ENCODE measurements around the gene INF2. TPM values are rescaled to one million over a fixed set of nuclear protein-coding genes. Genes with fewer than 3 reads are reported as not detected.

INF2 gene
- total RNA-seq, 1 experiment from 2014 or later: 70.8 TPM

GRCh38 chr14:104659146-104659545 is 30.3 kb upstream of the INF2 start:
- Histone ChIP-seq H3K4me3 (ENCODE audit: low read depth, low read length) (no peak overlapping the region), H3K27me3 (replicated peaks; ENCODE audit: control insufficient read depth, insufficient read depth, low read length) (no peaks in the 10 kb centered on the region), H3K36me3 (ENCODE audit: control insufficient read depth, insufficient read depth, low read length) (no peaks in the 10 kb centered on the region), H3K4me1 (no peaks in the 10 kb centered on the region), H3K9me3 (peaks cover 6% of the 10 kb centered on the region; the same call in 1 of the 2 replicates)
- no TSS peak for BruUV-seq (replicated peaks)
- no peak for DNase-seq
- no peak overlapping the region for H3K27ac Mint-ChIP-seq (ENCODE audit: unreplicated experiment)
- TF ChIP-seq, protein P1, sequence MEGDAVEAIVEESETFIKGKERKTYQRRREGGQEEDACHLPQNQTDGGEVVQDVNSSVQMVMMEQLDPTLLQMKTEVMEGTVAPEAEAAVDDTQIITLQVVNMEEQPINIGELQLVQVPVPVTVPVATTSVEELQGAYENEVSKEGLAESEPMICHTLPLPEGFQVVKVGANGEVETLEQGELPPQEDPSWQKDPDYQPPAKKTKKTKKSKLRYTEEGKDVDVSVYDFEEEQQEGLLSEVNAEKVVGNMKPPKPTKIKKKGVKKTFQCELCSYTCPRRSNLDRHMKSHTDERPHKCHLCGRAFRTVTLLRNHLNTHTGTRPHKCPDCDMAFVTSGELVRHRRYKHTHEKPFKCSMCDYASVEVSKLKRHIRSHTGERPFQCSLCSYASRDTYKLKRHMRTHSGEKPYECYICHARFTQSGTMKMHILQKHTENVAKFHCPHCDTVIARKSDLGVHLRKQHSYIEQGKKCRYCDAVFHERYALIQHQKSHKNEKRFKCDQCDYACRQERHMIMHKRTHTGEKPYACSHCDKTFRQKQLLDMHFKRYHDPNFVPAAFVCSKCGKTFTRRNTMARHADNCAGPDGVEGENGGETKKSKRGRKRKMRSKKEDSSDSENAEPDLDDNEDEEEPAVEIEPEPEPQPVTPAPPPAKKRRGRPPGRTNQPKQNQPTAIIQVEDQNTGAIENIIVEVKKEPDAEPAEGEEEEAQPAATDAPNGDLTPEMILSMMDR (IDR thresholded peaks at IDR 0.05; ENCODE audit: insufficient read depth in 1 of 2, low read depth in 1 of 2, low read length in 1 of 2, severe bottlenecking in 1 of 2, unreplicated experiment in 1 of 2): no peak
- H3K4me3 Mint-ChIP-seq (ENCODE audit: unreplicated experiment): no peak overlapping the region
- peaks cover 3% of the 10 kb centered on the region for H3K36me3 Mint-ChIP-seq (ENCODE audit: insufficient read depth, unreplicated experiment)
- H3K27me3 Mint-ChIP-seq (ENCODE audit: insufficient read depth, unreplicated experiment): no peaks in the 10 kb centered on the region
- intact Hi-C loops (cut with micrococcal nuclease; ENCODE audit: unreplicated experiment): no loop called here
- peaks cover 5% of the 10 kb centered on the region for H3K9me3 Mint-ChIP-seq (ENCODE audit: unreplicated experiment)
- POLR2A ChIA-PET: no interaction called here
- H3K4me1 Mint-ChIP-seq (ENCODE audit: low read depth, unreplicated experiment): no peaks in the 10 kb centered on the region
- CTCF ChIA-PET: no interaction called here

DNA sequence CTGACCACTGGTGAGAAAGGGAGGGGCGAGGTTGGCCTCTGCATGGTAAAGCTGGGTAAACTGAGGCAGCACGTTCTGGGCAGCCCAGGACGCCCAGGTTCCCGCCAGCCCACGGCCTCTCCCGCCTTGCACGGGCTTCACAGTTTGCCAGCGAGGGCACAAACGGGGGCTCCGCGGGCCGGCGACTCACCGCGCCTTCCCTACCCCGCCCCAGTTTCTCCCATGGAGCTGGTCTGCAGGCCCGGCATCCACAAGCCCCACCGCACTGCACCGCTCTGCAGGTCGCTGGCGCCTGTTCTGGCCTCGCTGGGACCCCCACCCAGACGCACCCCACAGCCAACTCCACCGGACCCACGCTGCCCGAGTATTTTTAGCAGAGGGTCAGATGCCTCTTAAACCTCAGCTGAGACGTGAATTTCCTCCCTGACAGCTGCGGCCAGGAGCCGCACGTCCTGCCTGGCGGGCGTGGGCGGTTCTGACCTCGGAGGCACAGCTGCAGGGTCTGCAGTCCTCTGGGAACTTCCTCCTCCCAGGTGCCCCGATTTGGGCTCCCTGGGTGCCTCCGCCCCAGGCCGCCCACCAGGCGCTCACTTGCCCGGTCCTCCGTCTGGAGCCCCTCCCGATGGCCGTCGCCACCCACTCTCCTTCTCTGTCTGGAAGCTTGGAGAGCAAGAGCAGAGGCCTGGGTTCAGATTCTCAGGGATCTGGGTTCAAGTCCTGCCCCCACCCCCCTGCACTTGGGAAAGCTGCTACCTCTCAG is 29.5 kb upstream of the INF2 start:
- Mint-ChIP-seq H3K36me3 (ENCODE audit: insufficient read depth, unreplicated experiment) (no peaks in the 10 kb centered on the region), H3K9me3 (ENCODE audit: unreplicated experiment) (no peaks in the 10 kb centered on the region), H3K27ac (ENCODE audit: unreplicated experiment) (no peak overlapping the region), H3K4me3 (ENCODE audit: unreplicated experiment) (no peak overlapping the region), H3K27me3 (ENCODE audit: insufficient read depth, unreplicated experiment) (no peaks in the 10 kb centered on the region), H3K4me1 (ENCODE audit: low read depth, unreplicated experiment) (peaks cover 2% of the 10 kb centered on the region)
- TF ChIP-seq, protein P1 (IDR thresholded peaks at IDR 0.05; ENCODE audit: insufficient read depth in 1 of 2, low read depth in 1 of 2, low read length in 1 of 2, severe bottlenecking in 1 of 2, unreplicated experiment in 1 of 2): no peak
- peaks cover under 1% of the 10 kb centered on the region; the same call in 1 of the 2 replicates for H3K4me1 ChIP-seq
- no peak overlapping the region for H3K4me3 ChIP-seq (ENCODE audit: low read depth, low read length)
- ChIA-PET POLR2A (no interaction called here), CTCF (no interaction called here)
- no peaks in the 10 kb centered on the region for H3K27me3 ChIP-seq (replicated peaks; ENCODE audit: control insufficient read depth, insufficient read depth, low read length)
- peaks cover 6% of the 10 kb centered on the region; the same call in 1 of the 2 replicates for H3K9me3 ChIP-seq
- intact Hi-C loops (cut with micrococcal nuclease; ENCODE audit: unreplicated experiment): no loop called here
- H3K36me3 ChIP-seq (ENCODE audit: control insufficient read depth, insufficient read depth, low read length): no peaks in the 10 kb centered on the region
- no TSS peak for BruUV-seq (replicated peaks)
- no peak for DNase-seq

DNA sequence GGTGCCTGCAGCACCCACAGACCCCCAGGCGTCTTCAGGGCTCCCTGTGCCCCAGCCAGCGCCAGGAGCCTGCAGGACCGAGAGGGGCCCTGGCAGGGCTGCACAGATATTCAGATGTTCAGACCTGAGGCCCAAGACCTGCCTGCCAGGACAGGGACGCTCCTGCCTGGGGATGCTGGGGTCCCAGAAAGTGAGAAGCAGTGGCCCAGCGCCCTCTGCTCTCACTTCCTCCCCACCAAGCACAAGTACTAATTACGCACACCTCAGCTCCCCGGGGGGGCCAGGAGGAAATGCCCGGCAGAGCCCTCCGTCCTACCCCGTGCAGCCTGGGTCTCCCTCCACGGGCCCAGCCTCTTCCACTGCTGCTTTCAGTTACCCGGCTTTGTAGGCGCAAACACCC is 28.8 kb upstream of the INF2 start:
- intact Hi-C loops (cut with micrococcal nuclease; ENCODE audit: unreplicated experiment): no loop called here
- H3K27me3 ChIP-seq (replicated peaks; ENCODE audit: control insufficient read depth, insufficient read depth, low read length): no peaks in the 10 kb centered on the region
- no TSS peak for BruUV-seq (replicated peaks)
- H3K27ac Mint-ChIP-seq (ENCODE audit: unreplicated experiment): no peak overlapping the region
- no peaks in the 10 kb centered on the region for H3K36me3 Mint-ChIP-seq (ENCODE audit: insufficient read depth, unreplicated experiment)
- CTCF ChIA-PET: no interaction called here
- no peak overlapping the region for H3K4me3 Mint-ChIP-seq (ENCODE audit: unreplicated experiment)
- peaks cover 8% of the 10 kb centered on the region for H3K4me1 Mint-ChIP-seq (ENCODE audit: low read depth, unreplicated experiment)
- TF ChIP-seq, protein P1 (IDR thresholded peaks at IDR 0.05; ENCODE audit: insufficient read depth in 1 of 2, low read depth in 1 of 2, low read length in 1 of 2, severe bottlenecking in 1 of 2, unreplicated experiment in 1 of 2): no peak
- H3K9me3 Mint-ChIP-seq (ENCODE audit: unreplicated experiment): no peaks in the 10 kb centered on the region
- H3K27me3 Mint-ChIP-seq (ENCODE audit: insufficient read depth, unreplicated experiment): no peaks in the 10 kb centered on the region
- DNase-seq: no peak
- peaks cover 7% of the 10 kb centered on the region for H3K4me1 ChIP-seq
- H3K4me3 ChIP-seq (ENCODE audit: low read depth, low read length): no peak overlapping the region
- no peaks in the 10 kb centered on the region for H3K36me3 ChIP-seq (ENCODE audit: control insufficient read depth, insufficient read depth, low read length)
- H3K9me3 ChIP-seq: peaks cover 6% of the 10 kb centered on the region; the same call in 1 of the 2 replicates
- POLR2A ChIA-PET: no interaction called here
